Psoas muscle (tissue), 8 donors: ENCODE measurements around the gene NDST3. TPM values are rescaled to one million over a fixed set of nuclear protein-coding genes. Genes with fewer than 3 reads are reported as not detected.

ENCODE experiments used
- ATAC-seq, 4 donors: fragments of 200-7000 bp; cut with Tn5 transposase; one replicate each; pipeline ENCODE4 v1.9.1; 2020; ENCODE audit warnings: moderate library complexity in 3 of 4, mild to moderate bottlenecking in 2 of 4
- DNase-seq, 2 donors: peaks; one replicate each; pipeline ENCODE4 v3.0.0-alpha.2; 2020
- H3K27ac ChIP-seq: fragments of 200-600 bp; one replicate; pipeline ENCODE4 v1.8.0; 2022
- H3K27me3 ChIP-seq, 3 donors: fragments of 200-600 bp in 1 of 3; one replicate each; pipeline versions ENCODE4 v1.6.1 to v1.8.0; 2013 to 2022; ENCODE audit warnings: low read length in 2 of 3, mild to moderate bottlenecking in 2 of 3, moderate library complexity in 1 of 3; ENCODE audit not compliant: insufficient read depth in 3 of 3
- H3K36me3 ChIP-seq, 2 donors: fragments of 200-600 bp in 1 of 2; one replicate each; pipeline versions ENCODE4 v1.6.1 to v1.8.0; 2013 to 2022; ENCODE audit warnings: low read depth in 1 of 2, mild to moderate bottlenecking in 1 of 2, moderate library complexity in 1 of 2; ENCODE audit not compliant: insufficient read depth in 1 of 2
- H3K4me1 ChIP-seq: fragments of 200-600 bp; one replicate; pipeline ENCODE4 v1.8.0; 2022
- H3K4me3 ChIP-seq: fragments of 200-600 bp; one replicate; pipeline ENCODE4 v1.8.0; 2022; ENCODE audit warnings: mild to moderate bottlenecking
- H3K9me3 ChIP-seq: fragments of 200-600 bp; one replicate; pipeline ENCODE4 v1.8.0; 2022
- CTCF ChIP-seq: fragments of 200-600 bp; IDR thresholded peaks from one replicate; pipeline ENCODE4 v1.8.0; 2022; ENCODE audit warnings: antibody characterized with exemption
- WGBS, 3 donors: extraction: QIAGEN DNeasy Blood & Tissue Kit; methylation state at CpG; one replicate each; pipeline versions ENCODE4 v1.1.6 to v1.1.7; 2013; 5-methylcytosine and 5-hydroxymethylcytosine counted together
- intact Hi-C, 2 donors: fragments of 100-400 bp; cut with DNase I; formaldehyde crosslinking; loops; one replicate each; pipeline versions ENCODE4 v1.11.0 to v1.14.2; 2022
- polyA plus RNA-seq, 3 donors: library from polyadenylated mRNA; stranded (reverse); fragments of 200-250 nt; gene quantifications; one replicate each; pipeline ENCODE4 v1.2.3, GENCODE V29; 2013
- total RNA-seq, 4 donors: library from RNA; stranded (reverse); fragmentation: NEBNext Ultra II Directional in 2 of 4; extraction: Animal tissue kit (Norgen Biotek cat#: 25700) in 2 of 4; gene quantifications; one replicate each; pipeline versions ENCODE4 v1.2.1 to v1.2.4, GENCODE V29; 2021 to 2023
- donor health status: healthy with polysubstance abuse.
- donor health status: DM: no; HTN: no; CAD: no; lungs with moderate emphysema.
- donor health status: Bipolar disorder and iron deficiency.
- donor health status: healthy.
- donor health status: DM: yes; HTN: yes; CAD: no.
- donor health status: DM: no; HTN: no; CAD: no.
- donor health status: DM: no; HTN: no; CAD: no.
- donor health status: DM: yes; HTN: yes; CAD: no.

The NDST3 gene
- total and polyA plus RNA-seq, 7 donors: not detected

- H3K4me3 ChIP-seq: no peak overlapping the region
- no peaks in the 10 kb centered on the region for H3K9me3 ChIP-seq
- WGBS, 3 donors: 54 to 58% (median 55%) methylated on average over 2 of the region's 2 CpGs
- intact Hi-C loops: no loop called here
- DNase-seq (no peak), ATAC-seq (no peak)
- no peak for TF ChIP-seq CTCF
- no peaks in the 10 kb centered on the region for H3K36me3 ChIP-seq
- no peak overlapping the region for H3K27ac ChIP-seq
- H3K27me3 ChIP-seq: no peaks in the 10 kb centered on the region
- H3K4me1 ChIP-seq: no peaks in the 10 kb centered on the region
These were observed 67.9 kb downstream of the NDST3 start for GRCh38 chr4:118102195-118102594.

GRCh38 chr4:118112117-118113046 lies 78.1 kb downstream of the NDST3 start:
- WGBS, 3 donors: 57 to 68% (median 60%) methylated on average over 2 of the region's 2 CpGs

GRCh38 chr4:118113220-118113619 lies 78.9 kb downstream of the NDST3 start:
- Histone ChIP-seq H3K9me3 (no peaks in the 10 kb centered on the region), H3K27me3 (no peaks in the 10 kb centered on the region), H3K4me1 (no peaks in the 10 kb centered on the region), H3K36me3 (no peaks in the 10 kb centered on the region), H3K4me3 (no peak overlapping the region), H3K27ac (no peak overlapping the region)
- intact Hi-C loops: no loop called here
- DNase-seq (no peak), ATAC-seq (no peak)
- 37 to 51% (median 37%) methylated on average over 2 of the region's 2 CpGs for WGBS, 3 donors
- no peak for TF ChIP-seq CTCF

More at GRCh38 chr4:118112117-118113046, 78.1 kb downstream of the NDST3 start:
- ATAC-seq (no peak), DNase-seq (no peak)
- no peak overlapping the region for H3K27ac ChIP-seq
- no peak for TF ChIP-seq CTCF
- no peaks in the 10 kb centered on the region for H3K4me1 ChIP-seq
- intact Hi-C loops: no loop called here
- H3K27me3 ChIP-seq: no peaks in the 10 kb centered on the region
- no peaks in the 10 kb centered on the region for H3K9me3 ChIP-seq
- H3K4me3 ChIP-seq: no peak overlapping the region
- H3K36me3 ChIP-seq: no peaks in the 10 kb centered on the region

GRCh38 chr4:118114720-118115119 lies 80.4 kb downstream of the NDST3 start:
- no peak for ATAC-seq
- Histone ChIP-seq H3K27me3 (no peaks in the 10 kb centered on the region), H3K36me3 (no peaks in the 10 kb centered on the region), H3K4me3 (no peak overlapping the region), H3K27ac (no peak overlapping the region), H3K4me1 (no peaks in the 10 kb centered on the region), H3K9me3 (no peaks in the 10 kb centered on the region)
- WGBS, 3 donors: 92 to 96% (median 95%) methylated on average over 3 of the region's 3 CpGs
- intact Hi-C loops: no loop called here
- DNase-seq: no peak
- TF ChIP-seq CTCF: no peak
